DND-41 (cell line): ENCODE measurements around the gene RGS19.
A peak's percentile ranks its signal among the peaks of the same experiment; 100 is the strongest.

Source experiments
- ATAC-seq: fragments of 200-7000 bp; cut with Tn5 transposase; 3 replicates; pipeline ENCODE4 v1.9.1; 2021; ENCODE audit warnings: low read depth; ENCODE audit not compliant: insufficient read depth
- DNase-seq: peaks from one replicate; pipeline ENCODE4 v3.0.0-alpha.2; 2020
- H2AFZ ChIP-seq: 2 replicates; pipeline ENCODE4 v1.6.0; 2012; ENCODE audit warnings: low read depth, low read length
- H3K27ac ChIP-seq: 2 replicates; pipeline ENCODE4 v1.5.1; 2012; ENCODE audit warnings: low read length, inconsistent platforms
- H3K27me3 ChIP-seq: fragments of 200-600 bp; sonication (generic); 2 replicates; pipeline ENCODE4 v1.6.0; 2012; ENCODE audit warnings: low read length, mild to moderate bottlenecking, inconsistent platforms; ENCODE audit not compliant: insufficient read depth, poor library complexity
- H3K36me3 ChIP-seq: 2 replicates; pipeline ENCODE4 v1.5.1; 2012; ENCODE audit warnings: low read length, inconsistent platforms; ENCODE audit not compliant: insufficient read depth
- H3K4me1 ChIP-seq: 2 replicates; pipeline ENCODE4 v1.5.1; 2012; ENCODE audit warnings: mild to moderate bottlenecking, low read length; ENCODE audit not compliant: insufficient read depth
- H3K4me2 ChIP-seq: 2 replicates; pipeline ENCODE4 v1.6.0; 2012; ENCODE audit warnings: mild to moderate bottlenecking, moderate library complexity, low read length, inconsistent platforms; ENCODE audit not compliant: insufficient read depth
- H3K4me3 ChIP-seq, 2 experiments: fragments of 200-600 bp in 1 of 2; shearing (Covaris generic) in 1 of 2; 2 replicates each; pipeline ENCODE4 v1.5.1; 2012 to 2016; ENCODE audit warnings: inconsistent platforms in 2 of 2, low read length in 2 of 2, mild to moderate bottlenecking in 2 of 2, low read depth in 1 of 2, moderate library complexity in 1 of 2
- H3K79me2 ChIP-seq: 2 replicates; pipeline ENCODE4 v1.6.0; 2012; ENCODE audit warnings: low read length, inconsistent platforms; ENCODE audit not compliant: insufficient read depth
- H3K9ac ChIP-seq: 2 replicates; pipeline ENCODE4 v1.6.0; 2012; ENCODE audit warnings: low read depth, mild to moderate bottlenecking, inconsistent platforms, low read length, moderate library complexity
- H3K9me3 ChIP-seq: 2 replicates; pipeline ENCODE4 v1.5.1; 2012; ENCODE audit warnings: low read length, moderate library complexity, mild to moderate bottlenecking, inconsistent platforms; ENCODE audit not compliant: insufficient read depth, severe bottlenecking
- H4K20me1 ChIP-seq: 2 replicates; pipeline ENCODE4 v1.6.0; 2012; ENCODE audit warnings: low read length; ENCODE audit not compliant: insufficient read depth
- CTCF ChIP-seq: IDR thresholded peaks from 2 replicates; pipeline ENCODE4 v1.5.1; 2012; ENCODE audit warnings: borderline replicate concordance, low read length, moderate library complexity, mild to moderate bottlenecking; ENCODE audit not compliant: poor library complexity, severe bottlenecking; ENCODE audit errors: extremely low read depth
- EZH2 ChIP-seq: IDR thresholded peaks from 3 replicates; pipeline ENCODE4 v1.6.1; 2012; ENCODE audit warnings: borderline replicate concordance, low read depth, mild to moderate bottlenecking, moderate library complexity, low read length, inconsistent platforms; ENCODE audit not compliant: severe bottlenecking

RGS19 gene

GRCh38 chr20:64084685-64085152, 5.4 kb upstream of the RGS19 start:
- Histone ChIP-seq H3K4me3 (peak overlapping the region in 1 of 2 experiments; percentile 75; a peak in 1 of 4 replicates), H3K27ac (no peak overlapping the region), H3K27me3 (peaks cover 36% of the 10 kb centered on the region), H3K4me2 (peak overlapping the region; percentile 99), H4K20me1 (0 out of 2 replicates have a peak, but pooled peaks cover 12% of the 10 kb centered on the region), H3K36me3 (no peaks in the 10 kb centered on the region), H3K9me3 (peaks cover 4% of the 10 kb centered on the region), H3K4me1 (peaks cover 27% of the 10 kb centered on the region), H3K9ac (peak overlapping the region; percentile 76; the same call in 1 of the 2 replicates), H2AFZ (peak overlapping the region; percentile 98; the same call in 1 of the 2 replicates), H3K79me2 (no peaks in the 10 kb centered on the region)
- ATAC-seq (no peak), DNase-seq (no peak)
- TF ChIP-seq CTCF (no peak), EZH2 (no peak)

GRCh38 chr20:64083804-64084684, 4.7 kb upstream of the RGS19 start, which contains the start of gene LKAAEAR1:
Gene LKAAEAR1 (minus strand): TSS chr20:64084398. CDS start chr20:64084219, 179 bp downstream.
- peak within 1 kb of the TSS; percentile 37 to 75; a peak in 3 of 4 replicates for H3K4me3 ChIP-seq
- TF ChIP-seq EZH2 (peak; percentile 64), CTCF (peak; percentile 3)
- peak within 1 kb of the TSS; percentile 76 for H3K9ac ChIP-seq
- peak; percentile 38 for ATAC-seq
- H2AFZ ChIP-seq, result peak within 1 kb of the TSS; percentile 98
- peak within 1 kb of the TSS; percentile 53 for H3K27ac ChIP-seq
- 0 out of 2 replicates have a peak, but pooled peaks cover 12% of the 10 kb centered on the region for H4K20me1 ChIP-seq
- H3K36me3 ChIP-seq, result no peaks in the 10 kb centered on the region
- H3K27me3 ChIP-seq, result peaks cover 36% of the 10 kb centered on the region
- peak within 1 kb of the TSS; percentile 99 for H3K4me2 ChIP-seq
- peaks cover 2% of the 10 kb centered on the region; the same call in 1 of the 2 replicates for H3K79me2 ChIP-seq
- H3K9me3 ChIP-seq, result peaks cover 4% of the 10 kb centered on the region
- H3K4me1 ChIP-seq, result peaks cover 29% of the 10 kb centered on the region
- DNase-seq, result no peak

- Histone ChIP-seq H3K9ac (peak overlapping the region; percentile 76), H3K27ac (no peak overlapping the region; the same call in 1 of the 2 replicates), H2AFZ (peak overlapping the region; percentile 98), H3K4me3 (peak overlapping the region; percentile 37 to 75; a peak in 3 of 4 replicates), H3K4me1 (peaks cover 36% of the 10 kb centered on the region), H3K4me2 (peak overlapping the region; percentile 99), H3K9me3 (peaks cover 4% of the 10 kb centered on the region), H3K79me2 (peaks cover 8% of the 10 kb centered on the region), H4K20me1 (0 out of 2 replicates have a peak, but pooled peaks cover 12% of the 10 kb centered on the region), H3K36me3 (no peaks in the 10 kb centered on the region), H3K27me3 (peaks cover 31% of the 10 kb centered on the region)
- DNase-seq (peak; percentile 84), ATAC-seq (peak; percentile 76)
- TF ChIP-seq EZH2, result no peak
- TF ChIP-seq CTCF, result peak; percentile 77
These were observed 4.1 kb upstream of the RGS19 start for GRCh38 chr20:64083378-64083803.
